Panc1 (cell line): ENCODE results near the gene ADAMTS13. TPM values are rescaled to one million over a fixed set of nuclear protein-coding genes. Genes with fewer than 3 reads are reported as not detected.

Source experiments
- ATAC-seq: fragments of 200-7000 bp; cut with Tn5 transposase; 2 replicates; pipeline ENCODE4 v1.9.1; 2020; ENCODE audit warnings: mild to moderate bottlenecking, moderate library complexity
- BruUV-seq: library from RNA; stranded (reverse); fragments of 400-500 nt; replicated peaks from 2 replicates; lab custom pipeline; 2021; lab: Mats Ljungman, UMichigan
- CTCF ChIA-PET: fragments of 300-600 bp; sonication (Branson Sonifier 250); formaldehyde crosslinking; loops from one replicate; lab custom pipeline; 2022; ENCODE audit warnings: antibody characterized with exemption; lab: Charles Lee
- POLR2A ChIA-PET: fragments of 300-600 bp; sonication (Branson Sonifier 250); formaldehyde crosslinking; loops from one replicate; lab custom pipeline; 2022; ENCODE audit warnings: antibody characterized with exemption; lab: Charles Lee
- DNase-seq: peaks from one replicate; pipeline ENCODE4 v3.0.0-alpha.2; 2010; ENCODE audit warnings: low read depth, low spot score
- H3K27ac ChIP-seq: 2 replicates; pipeline ENCODE4 v1.5.1; 2011; ENCODE audit warnings: mild to moderate bottlenecking, low read length, inconsistent platforms
- H3K27me3 ChIP-seq: fragments of 200-500 bp; sonication (Bioruptor generic); 2 replicates; pipeline ENCODE4 v1.6.0; 2014; ENCODE audit warnings: low read length, inconsistent platforms; ENCODE audit not compliant: control insufficient read depth, insufficient read depth
- H3K36me3 ChIP-seq: fragments of 200-500 bp; sonication (Bioruptor generic); 2 replicates; pipeline ENCODE4 v1.5.1; 2014; ENCODE audit warnings: inconsistent platforms, mild to moderate bottlenecking, low read length, moderate library complexity; ENCODE audit not compliant: control insufficient read depth, insufficient read depth
- H3K4me1 ChIP-seq: 2 replicates; pipeline ENCODE4 v1.5.1; 2011; ENCODE audit warnings: inconsistent platforms, mild to moderate bottlenecking, low read length, moderate library complexity; ENCODE audit not compliant: control insufficient read depth, insufficient read depth
- H3K4me3 ChIP-seq, 2 experiments: 2 replicates each; pipeline ENCODE4 v1.5.1; 2011 to 2012; ENCODE audit warnings: low read depth in 2 of 2, low read length in 2 of 2, mild to moderate bottlenecking in 2 of 2, inconsistent platforms in 1 of 2, moderate library complexity in 1 of 2
- H3K9me3 ChIP-seq: fragments of 200-500 bp; sonication (Bioruptor generic); 2 replicates; pipeline ENCODE4 v1.5.1; 2014; ENCODE audit warnings: low read depth, mild to moderate bottlenecking, inconsistent platforms, low read length, moderate library complexity; ENCODE audit not compliant: control insufficient read depth, insufficient read depth
- POLR2AphosphoS5 ChIP-seq: IDR thresholded peaks from 2 replicates; pipeline ENCODE4 v1.6.1; 2012; ENCODE audit warnings: mild to moderate bottlenecking, low read depth, low read length, moderate library complexity
- REST ChIP-seq, 2 experiments: IDR thresholded peaks; 2 replicates each; pipeline ENCODE4 v1.6.1; 2011 to 2012; ENCODE audit warnings: low read depth in 2 of 2, control low read depth in 1 of 2, low read length in 1 of 2, mild to moderate bottlenecking in 1 of 2, moderate library complexity in 1 of 2; ENCODE audit not compliant: insufficient read depth in 1 of 2
- SIN3A ChIP-seq: IDR thresholded peaks from 2 replicates; pipeline ENCODE4 v1.6.1; 2012; ENCODE audit warnings: low read depth, mild to moderate bottlenecking, low read length, moderate library complexity, borderline replicate concordance; ENCODE audit not compliant: insufficient read depth
- TCF7L2 ChIP-seq: IDR thresholded peaks from 2 replicates; pipeline ENCODE4 v1.6.1; 2011; ENCODE audit warnings: mild to moderate bottlenecking, low read depth, low read length, inconsistent platforms
- in situ Hi-C: cut with HindIII; loops from 2 replicates; pipeline ENCODE4 v1.10.0; 2016; ENCODE audit warnings: low sequenced_read_pairs, low pct_unique_long_range_greater_than_20kb
- intact Hi-C: fragments of 100-400 bp; cut with micrococcal nuclease; formaldehyde crosslinking; loops from one replicate; pipeline ENCODE4 v1.10.0; 2022; ENCODE audit not compliant: unreplicated experiment
- total RNA-seq: library from RNA; stranded (reverse); gene quantifications from one replicate; pipeline ENCODE4 v1.2.1, GENCODE V29; 2021; ENCODE audit not compliant: unreplicated experiment
- TF ChIP-seq, protein P1 (sequence below): fragments of 450-650 bp; IDR thresholded peaks from 2 replicates; pipeline ENCODE4 v1.5.1; 2017; ENCODE audit warnings: mild to moderate bottlenecking

The ADAMTS13 gene
- total RNA-seq, 1 experiment from 2014 or later: 3.4 TPM

GRCh38 chr9:133403766-133404453 is 18.3 kb upstream of the ADAMTS13 start:
- ChIA-PET POLR2A (interaction anchor here (0.6 kb wide), 1 partner anchor 549 kb away, joined by 3 read pairs; no protein-coding TSS in a partner anchor), CTCF (no interaction called here)
- Histone ChIP-seq H3K27me3 (no peaks in the 10 kb centered on the region), H3K27ac (no peak overlapping the region), H3K4me1 (no peaks in the 10 kb centered on the region), H3K9me3 (no peaks in the 10 kb centered on the region), H3K36me3 (no peaks in the 10 kb centered on the region; the same call in 1 of the 2 replicates), H3K4me3 (no peak overlapping the region)
- intact Hi-C loops (no loop called here), in situ Hi-C loops (no loop called here)
- TF ChIP-seq POLR2AphosphoS5: 0 out of 2 replicates have a peak, but pooled peaks have one; percentile 23
- TF ChIP-seq TCF7L2: no peak
- TF ChIP-seq REST (IDR thresholded peaks at IDR 0.05; ENCODE audit: insufficient read depth in 1 of 2, low read depth in 2 of 2, low read length in 1 of 2): no peak
- no peak for TF ChIP-seq SIN3A
- TF ChIP-seq, protein P1, sequence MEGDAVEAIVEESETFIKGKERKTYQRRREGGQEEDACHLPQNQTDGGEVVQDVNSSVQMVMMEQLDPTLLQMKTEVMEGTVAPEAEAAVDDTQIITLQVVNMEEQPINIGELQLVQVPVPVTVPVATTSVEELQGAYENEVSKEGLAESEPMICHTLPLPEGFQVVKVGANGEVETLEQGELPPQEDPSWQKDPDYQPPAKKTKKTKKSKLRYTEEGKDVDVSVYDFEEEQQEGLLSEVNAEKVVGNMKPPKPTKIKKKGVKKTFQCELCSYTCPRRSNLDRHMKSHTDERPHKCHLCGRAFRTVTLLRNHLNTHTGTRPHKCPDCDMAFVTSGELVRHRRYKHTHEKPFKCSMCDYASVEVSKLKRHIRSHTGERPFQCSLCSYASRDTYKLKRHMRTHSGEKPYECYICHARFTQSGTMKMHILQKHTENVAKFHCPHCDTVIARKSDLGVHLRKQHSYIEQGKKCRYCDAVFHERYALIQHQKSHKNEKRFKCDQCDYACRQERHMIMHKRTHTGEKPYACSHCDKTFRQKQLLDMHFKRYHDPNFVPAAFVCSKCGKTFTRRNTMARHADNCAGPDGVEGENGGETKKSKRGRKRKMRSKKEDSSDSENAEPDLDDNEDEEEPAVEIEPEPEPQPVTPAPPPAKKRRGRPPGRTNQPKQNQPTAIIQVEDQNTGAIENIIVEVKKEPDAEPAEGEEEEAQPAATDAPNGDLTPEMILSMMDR: peak; percentile 79
- ATAC-seq: peak; percentile 53
- DNase-seq: no peak
- BruUV-seq: no TSS peak

GRCh38 chr9:133404454-133405002 is 17.6 kb upstream of the ADAMTS13 start:
- no peak for DNase-seq
- H3K27me3 ChIP-seq: no peaks in the 10 kb centered on the region
- H3K4me3 ChIP-seq: no peak overlapping the region
- in situ Hi-C loops (no loop called here), intact Hi-C loops (no loop called here)
- TF ChIP-seq POLR2AphosphoS5 (no peak), REST (IDR thresholded peaks at IDR 0.05; ENCODE audit: insufficient read depth in 1 of 2, low read depth in 2 of 2, low read length in 1 of 2) (no peak), SIN3A (no peak), TCF7L2 (no peak)
- TF ChIP-seq, protein P1: no peak
- CTCF ChIA-PET: no interaction called here
- POLR2A ChIA-PET: interaction anchor here (0.6 kb wide), 1 partner anchor 550 kb away, joined by 3 read pairs; no protein-coding TSS in a partner anchor
- H3K4me1 ChIP-seq: no peaks in the 10 kb centered on the region
- no TSS peak for BruUV-seq
- no peak; the same call in 1 of the 2 replicates for ATAC-seq
- no peaks in the 10 kb centered on the region for H3K9me3 ChIP-seq
- H3K36me3 ChIP-seq: no peaks in the 10 kb centered on the region; the same call in 1 of the 2 replicates
- H3K27ac ChIP-seq: no peak overlapping the region
